Measurements from ENCODE around the gene RCHY1.

DNA sequence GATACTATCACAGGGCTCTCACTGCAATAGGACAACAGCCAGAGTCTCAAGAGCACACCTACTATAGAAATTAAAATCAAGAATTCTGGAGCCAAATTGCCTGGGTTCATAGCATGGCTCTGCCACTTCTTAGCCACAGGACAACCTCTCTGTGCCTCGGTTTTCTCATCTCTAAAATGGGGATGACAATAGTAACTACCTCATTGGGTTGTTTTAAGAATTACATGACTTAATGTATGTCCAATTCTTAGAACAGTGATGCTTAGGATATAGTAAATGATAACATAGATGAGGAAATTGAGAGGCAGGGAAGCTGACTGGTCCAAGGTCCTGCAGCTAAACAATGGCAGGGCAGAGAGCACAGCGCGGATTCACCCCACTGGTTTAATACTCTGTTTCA is 30.7 kb upstream of the RCHY1 start:
- no peak for TF ChIP-seq CTCF (IDR thresholded peaks at IDR 0.05)
- TF ChIP-seq ZFX (IDR thresholded peaks at IDR 0.05; ENCODE audit: borderline replicate concordance) = no peak

Measured in 22Rv1 (cell line).